MCF 10A (cell line): ENCODE results near the gene UBL7. TPM values are rescaled to one million over a fixed set of nuclear protein-coding genes. Genes with fewer than 3 reads are reported as not detected.

ENCODE experiments used
- Bru-seq: library from RNA; stranded (reverse); fragments of 400-500 nt; gene quantifications from one replicate; lab custom pipeline; 2021; lab: Mats Ljungman, UMichigan
- BruChase-seq, 2 experiments: library from RNA; stranded (reverse); fragments of 400-500 nt; gene quantifications; one replicate each; lab custom pipeline; 2021; lab: Mats Ljungman, UMichigan
- BruUV-seq: library from RNA; stranded (reverse); fragments of 400-500 nt; replicated peaks from 2 replicates; lab custom pipeline; 2021; lab: Mats Ljungman, UMichigan
- CTCF ChIA-PET: fragments of 300-600 bp; sonication (Branson Sonifier 250); formaldehyde crosslinking; extraction: SDS; loops from one replicate; lab custom pipeline; 2021; ENCODE audit warnings: antibody characterized with exemption, inconsistent platforms; lab: Yijun Ruan, JAX
- POLR2A ChIA-PET: fragments of 300-600, 350-650 bp; sonication (Branson Sonifier 250); formaldehyde crosslinking; extraction: SDS; loops from one replicate; lab custom pipeline; 2020; ENCODE audit warnings: antibody characterized with exemption, inconsistent platforms; lab: Yijun Ruan, JAX
- DNase-seq: peaks from one replicate; pipeline ENCODE4 v3.0.0-alpha.2; 2018; ENCODE audit not compliant: unreplicated experiment
- H3K27ac Mint-ChIP-seq: one replicate; pipeline ENCODE4 v1.8.0; 2022; ENCODE audit warnings: mild to moderate bottlenecking, low read depth, mixed read lengths; ENCODE audit not compliant: unreplicated experiment
- H3K27me3 Mint-ChIP-seq: one replicate; pipeline ENCODE4 v1.8.0; 2022; ENCODE audit warnings: mixed read lengths; ENCODE audit not compliant: insufficient read depth, unreplicated experiment
- H3K36me3 Mint-ChIP-seq: one replicate; pipeline ENCODE4 v1.8.0; 2022; ENCODE audit warnings: mild to moderate bottlenecking, moderate library complexity, mixed read lengths; ENCODE audit not compliant: insufficient read depth, unreplicated experiment
- H3K4me1 Mint-ChIP-seq: one replicate; pipeline ENCODE4 v1.8.0; 2022; ENCODE audit warnings: mixed read lengths; ENCODE audit not compliant: insufficient read depth, unreplicated experiment
- H3K4me3 Mint-ChIP-seq: one replicate; pipeline ENCODE4 v1.8.0; 2022; ENCODE audit warnings: mild to moderate bottlenecking, moderate library complexity, mixed read lengths; ENCODE audit not compliant: unreplicated experiment
- H3K9me3 Mint-ChIP-seq: one replicate; pipeline ENCODE4 v1.8.0; 2022; ENCODE audit warnings: mixed read lengths; ENCODE audit not compliant: unreplicated experiment
- intact Hi-C: fragments of 100-400 bp; cut with micrococcal nuclease; formaldehyde crosslinking; loops from 2 replicates; pipeline ENCODE4 v1.14.1; 2022
- long read RNA-seq: library from polyadenylated mRNA; stranded (forward); transcript quantifications from one replicate; pipeline ENCODE4 v2.0.0, GENCODE V29; 2022
- total RNA-seq: library from RNA; stranded (reverse); gene quantifications from 2 replicates; pipeline ENCODE4 v1.2.3, GENCODE V29; 2022
- TF ChIP-seq, protein P1 (sequence below): fragments of 200-600 bp; IDR thresholded peaks from one replicate; pipeline ENCODE4 v1.8.0; 2022; ENCODE audit warnings: antibody characterized with exemption, mild to moderate bottlenecking; ENCODE audit not compliant: unreplicated experiment

The UBL7 gene, protein sequence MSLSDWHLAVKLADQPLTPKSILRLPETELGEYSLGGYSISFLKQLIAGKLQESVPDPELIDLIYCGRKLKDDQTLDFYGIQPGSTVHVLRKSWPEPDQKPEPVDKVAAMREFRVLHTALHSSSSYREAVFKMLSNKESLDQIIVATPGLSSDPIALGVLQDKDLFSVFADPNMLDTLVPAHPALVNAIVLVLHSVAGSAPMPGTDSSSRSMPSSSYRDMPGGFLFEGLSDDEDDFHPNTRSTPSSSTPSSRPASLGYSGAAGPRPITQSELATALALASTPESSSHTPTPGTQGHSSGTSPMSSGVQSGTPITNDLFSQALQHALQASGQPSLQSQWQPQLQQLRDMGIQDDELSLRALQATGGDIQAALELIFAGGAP
- total RNA-seq (55.5 and 56.4 TPM in 2 replicates), Bru-seq, nascent RNA (percentile 49 among the genes with signal in this experiment), BruChase-seq, experiment 1, labeled RNA remaining after a 6-hour chase (percentile 56 among the genes with signal in this experiment), BruChase-seq, experiment 2, labeled RNA remaining after a 2-hour chase (percentile 46 among the genes with signal in this experiment)
- long read RNA-seq, transcript UBL7-201 (11 exons, 1,360 nt): major isoform, 66 of 166 reads
- long read RNA-seq, transcript UBL7-202 (11 exons, 1,427 nt): minor isoform, 57 of 166 reads
- long read RNA-seq, partial matches to known transcripts: 17 of 166 reads
- long read RNA-seq, other reads (novel, unspliced or antisense): 23 of 166 reads

- peak within 1 kb of the TSS; percentile 93 for H3K4me3 Mint-ChIP-seq
- TF ChIP-seq, protein P1, sequence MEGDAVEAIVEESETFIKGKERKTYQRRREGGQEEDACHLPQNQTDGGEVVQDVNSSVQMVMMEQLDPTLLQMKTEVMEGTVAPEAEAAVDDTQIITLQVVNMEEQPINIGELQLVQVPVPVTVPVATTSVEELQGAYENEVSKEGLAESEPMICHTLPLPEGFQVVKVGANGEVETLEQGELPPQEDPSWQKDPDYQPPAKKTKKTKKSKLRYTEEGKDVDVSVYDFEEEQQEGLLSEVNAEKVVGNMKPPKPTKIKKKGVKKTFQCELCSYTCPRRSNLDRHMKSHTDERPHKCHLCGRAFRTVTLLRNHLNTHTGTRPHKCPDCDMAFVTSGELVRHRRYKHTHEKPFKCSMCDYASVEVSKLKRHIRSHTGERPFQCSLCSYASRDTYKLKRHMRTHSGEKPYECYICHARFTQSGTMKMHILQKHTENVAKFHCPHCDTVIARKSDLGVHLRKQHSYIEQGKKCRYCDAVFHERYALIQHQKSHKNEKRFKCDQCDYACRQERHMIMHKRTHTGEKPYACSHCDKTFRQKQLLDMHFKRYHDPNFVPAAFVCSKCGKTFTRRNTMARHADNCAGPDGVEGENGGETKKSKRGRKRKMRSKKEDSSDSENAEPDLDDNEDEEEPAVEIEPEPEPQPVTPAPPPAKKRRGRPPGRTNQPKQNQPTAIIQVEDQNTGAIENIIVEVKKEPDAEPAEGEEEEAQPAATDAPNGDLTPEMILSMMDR: no peak
- BruUV-seq: TSS peak; percentile 67
- DNase-seq: peak; percentile 97
- peaks cover 23% of the 10 kb centered on the region for H3K36me3 Mint-ChIP-seq
- H3K27ac Mint-ChIP-seq: peak within 1 kb of the TSS; percentile 70
- POLR2A ChIA-PET: interaction anchor here (0.5 to 4.0 kb wide), 26 partner anchors 8 to 991 kb away, joined by 3 to 39 read pairs (median 4); partner anchors contain the start of genes ARID3B, C15orf39, CLK3 and SIN3A
- H3K9me3 Mint-ChIP-seq: peaks cover 13% of the 10 kb centered on the region
- H3K27me3 Mint-ChIP-seq: no peaks in the 10 kb centered on the region
- CTCF ChIA-PET: interaction anchor here (0.6 to 2.6 kb wide), 7 partner anchors 10 to 85 kb away, joined by 3 to 9 read pairs (median 3); no protein-coding TSS in a partner anchor
- intact Hi-C loops: loop anchor here (2.0 to 10.0 kb wide), 3 partner anchors 80 to 304 kb away; partner anchors contain the start of genes ARID3B and CLK3
- H3K4me1 Mint-ChIP-seq: peaks cover 30% of the 10 kb centered on the region
Measured at GRCh38 chr15:74460871-74461846, at the start of gene UBL7. TSS of gene UBL7 (minus strand) at chr15:74461160. CDS start at chr15:74458867, 2,293 bp downstream.

DNA sequence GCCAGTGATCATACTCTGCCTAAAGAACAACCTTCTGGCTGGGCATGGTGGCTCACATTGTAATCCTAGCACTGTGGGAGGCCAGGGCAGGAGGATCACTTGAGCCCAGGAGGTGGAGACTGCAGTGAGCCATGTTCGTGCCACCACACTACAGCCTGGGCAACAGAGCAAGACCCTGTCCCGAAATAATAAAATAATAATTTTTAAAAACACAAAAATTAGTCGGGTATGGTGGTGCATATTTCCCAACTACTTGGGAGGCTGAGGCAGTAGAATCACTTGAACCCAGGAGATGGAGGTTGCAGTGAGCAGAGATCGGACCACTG lies 45.5 kb upstream of the UBL7 start:
- ChIA-PET POLR2A (no interaction called here), CTCF (interaction anchor here (1.0 kb wide), 1 partner anchor 45 kb away, joined by 3 read pairs; no protein-coding TSS in a partner anchor)
- intact Hi-C loops: no loop called here
- DNase-seq: no peak
- H3K27me3 Mint-ChIP-seq: no peaks in the 10 kb centered on the region
- no peaks in the 10 kb centered on the region for H3K9me3 Mint-ChIP-seq
- peaks cover 7% of the 10 kb centered on the region for H3K36me3 Mint-ChIP-seq
- BruUV-seq: no TSS peak
- no peak overlapping the region for H3K27ac Mint-ChIP-seq
- TF ChIP-seq, protein P1: no peak
- H3K4me3 Mint-ChIP-seq: no peak overlapping the region
- no peaks in the 10 kb centered on the region for H3K4me1 Mint-ChIP-seq

GRCh38 chr15:74505837-74506514 lies 45.0 kb upstream of the UBL7 start:
- H3K4me3 Mint-ChIP-seq: no peak overlapping the region
- H3K27ac Mint-ChIP-seq: no peak overlapping the region
- ChIA-PET CTCF (interaction anchor here (1.0 kb wide), 1 partner anchor 45 kb away, joined by 3 read pairs; no protein-coding TSS in a partner anchor), POLR2A (no interaction called here)
- intact Hi-C loops: no loop called here
- H3K27me3 Mint-ChIP-seq: no peaks in the 10 kb centered on the region
- H3K4me1 Mint-ChIP-seq: no peaks in the 10 kb centered on the region
- peaks cover 7% of the 10 kb centered on the region for H3K36me3 Mint-ChIP-seq
- no peak for DNase-seq
- BruUV-seq: no TSS peak
- TF ChIP-seq, protein P1: no peak
- H3K9me3 Mint-ChIP-seq: no peaks in the 10 kb centered on the region
